GM12872 (cell line): ENCODE data around the gene LMO7.

Experiments
- TF ChIP-seq, protein P1 (sequence below): IDR thresholded peaks from 3 replicates; pipeline ENCODE4 v1.5.1; 2011; ENCODE audit warnings: low read depth, mild to moderate bottlenecking, low read length, moderate library complexity; ENCODE audit not compliant: insufficient read depth

LMO7 gene

GRCh38 chr13:75726306-75726705 is 90.2 kb downstream of the LMO7 start:
- TF ChIP-seq, protein P1, sequence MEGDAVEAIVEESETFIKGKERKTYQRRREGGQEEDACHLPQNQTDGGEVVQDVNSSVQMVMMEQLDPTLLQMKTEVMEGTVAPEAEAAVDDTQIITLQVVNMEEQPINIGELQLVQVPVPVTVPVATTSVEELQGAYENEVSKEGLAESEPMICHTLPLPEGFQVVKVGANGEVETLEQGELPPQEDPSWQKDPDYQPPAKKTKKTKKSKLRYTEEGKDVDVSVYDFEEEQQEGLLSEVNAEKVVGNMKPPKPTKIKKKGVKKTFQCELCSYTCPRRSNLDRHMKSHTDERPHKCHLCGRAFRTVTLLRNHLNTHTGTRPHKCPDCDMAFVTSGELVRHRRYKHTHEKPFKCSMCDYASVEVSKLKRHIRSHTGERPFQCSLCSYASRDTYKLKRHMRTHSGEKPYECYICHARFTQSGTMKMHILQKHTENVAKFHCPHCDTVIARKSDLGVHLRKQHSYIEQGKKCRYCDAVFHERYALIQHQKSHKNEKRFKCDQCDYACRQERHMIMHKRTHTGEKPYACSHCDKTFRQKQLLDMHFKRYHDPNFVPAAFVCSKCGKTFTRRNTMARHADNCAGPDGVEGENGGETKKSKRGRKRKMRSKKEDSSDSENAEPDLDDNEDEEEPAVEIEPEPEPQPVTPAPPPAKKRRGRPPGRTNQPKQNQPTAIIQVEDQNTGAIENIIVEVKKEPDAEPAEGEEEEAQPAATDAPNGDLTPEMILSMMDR = no peak

- TF ChIP-seq, protein P1 = no peak
Measured at GRCh38 chr13:75736173-75736572, 100.0 kb downstream of the LMO7 start.

GRCh38 chr13:75738841-75739240 is 102.7 kb downstream of the LMO7 start:
- TF ChIP-seq, protein P1 = no peak

GRCh38 chr13:75739244-75739868 is 103.2 kb downstream of the LMO7 start:
- TF ChIP-seq, protein P1 = no peak

DNA sequence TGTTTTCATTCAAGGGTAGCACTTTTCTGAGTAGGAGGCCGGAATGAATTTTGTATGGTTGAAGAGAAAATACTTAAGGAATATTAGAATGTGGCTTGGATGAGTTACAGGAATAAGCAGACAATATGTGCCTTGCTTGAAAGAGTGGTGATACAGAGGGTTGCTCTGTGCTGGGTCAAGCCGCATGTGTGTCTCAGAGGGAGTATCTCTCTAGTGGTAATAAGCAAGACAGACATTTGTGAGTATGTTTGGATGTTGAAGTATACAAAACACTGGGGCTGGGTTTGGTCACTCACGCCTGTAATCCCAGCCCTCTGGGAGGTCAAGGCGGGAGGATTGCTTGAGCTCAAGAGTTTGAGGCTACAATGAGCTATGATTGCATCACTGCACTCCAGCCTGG is 103.9 kb downstream of the LMO7 start:
- TF ChIP-seq, protein P1 = no peak

DNA sequence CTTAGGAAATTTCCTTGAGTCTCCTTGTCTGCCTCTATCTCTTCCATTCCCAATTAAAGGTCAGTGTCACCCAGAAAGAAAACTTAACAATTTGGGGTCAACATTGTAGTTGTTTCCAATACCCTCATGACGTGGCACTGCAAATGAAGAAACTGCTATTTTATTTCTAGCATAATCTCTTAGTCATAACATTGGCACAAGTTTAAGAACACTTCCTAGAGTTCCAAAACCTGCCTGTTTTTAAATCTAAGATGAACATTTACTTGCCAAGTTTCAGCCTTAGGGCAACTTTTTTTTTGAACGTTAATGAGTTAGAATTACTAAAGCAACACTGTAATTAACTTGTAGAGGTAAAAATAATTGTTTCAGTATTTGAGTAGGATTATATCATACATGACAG is 108.0 kb downstream of the LMO7 start:
- TF ChIP-seq, protein P1 = no peak

GRCh38 chr13:75745387-75745786 is 109.3 kb downstream of the LMO7 start:
- TF ChIP-seq, protein P1 = no peak
